ENCODE results near the gene NKTR.

Gene NKTR

GRCh38 chr3:42686832-42687650 lies 86.6 kb downstream of the NKTR start:
- H3K4me1 Mint-ChIP-seq, result no peaks in the 10 kb centered on the region
- H3K4me3 Mint-ChIP-seq, result no peak overlapping the region
- no peaks in the 10 kb centered on the region for H3K36me3 Mint-ChIP-seq
- H3K9me3 Mint-ChIP-seq, result no peaks in the 10 kb centered on the region
- no peak overlapping the region for H3K27ac Mint-ChIP-seq
- H3K27me3 Mint-ChIP-seq, result peaks cover 6% of the 10 kb centered on the region

- no peaks in the 10 kb centered on the region for H3K4me1 Mint-ChIP-seq
Observed at GRCh38 chr3:42688016-42688415, 87.5 kb downstream of the NKTR start.

GRCh38 chr3:42688487-42689420 lies 88.3 kb downstream of the NKTR start:
- Mint-ChIP-seq H3K4me3 (no peak overlapping the region), H3K27ac (no peak overlapping the region), H3K9me3 (no peaks in the 10 kb centered on the region), H3K27me3 (peaks cover 6% of the 10 kb centered on the region), H3K36me3 (no peaks in the 10 kb centered on the region), H3K4me1 (no peaks in the 10 kb centered on the region)

More at GRCh38 chr3:42688016-42688415, 87.5 kb downstream of the NKTR start:
- H3K9me3 Mint-ChIP-seq, result no peaks in the 10 kb centered on the region
- no peak overlapping the region for H3K4me3 Mint-ChIP-seq
- peaks cover 6% of the 10 kb centered on the region for H3K27me3 Mint-ChIP-seq
- no peaks in the 10 kb centered on the region for H3K36me3 Mint-ChIP-seq
- no peak overlapping the region for H3K27ac Mint-ChIP-seq

GRCh38 chr3:42689421-42690014 lies 89.0 kb downstream of the NKTR start:
- Mint-ChIP-seq H3K9me3 (no peaks in the 10 kb centered on the region), H3K27me3 (peaks cover 6% of the 10 kb centered on the region), H3K36me3 (no peaks in the 10 kb centered on the region), H3K4me3 (no peak overlapping the region), H3K4me1 (no peaks in the 10 kb centered on the region), H3K27ac (no peak overlapping the region)

- H3K27ac Mint-ChIP-seq, result no peak overlapping the region
- H3K4me3 Mint-ChIP-seq, result no peak overlapping the region
- H3K9me3 Mint-ChIP-seq, result no peaks in the 10 kb centered on the region
- H3K27me3 Mint-ChIP-seq, result peaks cover 5% of the 10 kb centered on the region
- H3K36me3 Mint-ChIP-seq, result no peaks in the 10 kb centered on the region
- no peaks in the 10 kb centered on the region for H3K4me1 Mint-ChIP-seq
Observed at GRCh38 chr3:42690191-42690590, 89.7 kb downstream of the NKTR start.

GRCh38 chr3:42690766-42691680 lies 90.5 kb downstream of the NKTR start:
- Mint-ChIP-seq H3K4me3 (no peak overlapping the region), H3K27me3 (peaks cover 2% of the 10 kb centered on the region), H3K4me1 (no peaks in the 10 kb centered on the region), H3K9me3 (no peaks in the 10 kb centered on the region), H3K27ac (no peak overlapping the region), H3K36me3 (no peaks in the 10 kb centered on the region)

GRCh38 chr3:42691816-42692666 lies 91.6 kb downstream of the NKTR start:
- Mint-ChIP-seq H3K4me1 (no peaks in the 10 kb centered on the region), H3K9me3 (no peaks in the 10 kb centered on the region), H3K27ac (no peak overlapping the region), H3K36me3 (no peaks in the 10 kb centered on the region), H3K27me3 (peaks cover 2% of the 10 kb centered on the region), H3K4me3 (no peak overlapping the region)

- H3K9me3 Mint-ChIP-seq, result no peaks in the 10 kb centered on the region
Observed at GRCh38 chr3:42692667-42693529, 92.4 kb downstream of the NKTR start.

GRCh38 chr3:42693530-42693930 lies 93.0 kb downstream of the NKTR start:
- Mint-ChIP-seq H3K4me1 (no peaks in the 10 kb centered on the region), H3K9me3 (no peaks in the 10 kb centered on the region), H3K4me3 (no peak overlapping the region)

More at GRCh38 chr3:42692667-42693529, 92.4 kb downstream of the NKTR start:
- H3K4me1 Mint-ChIP-seq, result no peaks in the 10 kb centered on the region
- H3K36me3 Mint-ChIP-seq, result no peaks in the 10 kb centered on the region
- H3K27ac Mint-ChIP-seq, result no peak overlapping the region
- H3K4me3 Mint-ChIP-seq, result no peak overlapping the region
- H3K27me3 Mint-ChIP-seq, result no peaks in the 10 kb centered on the region

GRCh38 chr3:42694366-42694765 lies 93.9 kb downstream of the NKTR start:
- H3K4me1 Mint-ChIP-seq, result no peaks in the 10 kb centered on the region
- H3K9me3 Mint-ChIP-seq, result no peaks in the 10 kb centered on the region
- H3K4me3 Mint-ChIP-seq, result no peak overlapping the region
- no peaks in the 10 kb centered on the region for H3K36me3 Mint-ChIP-seq
- H3K27me3 Mint-ChIP-seq, result no peaks in the 10 kb centered on the region
- no peak overlapping the region for H3K27ac Mint-ChIP-seq

More at GRCh38 chr3:42693530-42693930, 93.0 kb downstream of the NKTR start:
- Mint-ChIP-seq H3K27me3 (no peaks in the 10 kb centered on the region), H3K27ac (no peak overlapping the region), H3K36me3 (no peaks in the 10 kb centered on the region)

- Mint-ChIP-seq H3K27me3 (no peaks in the 10 kb centered on the region), H3K36me3 (no peaks in the 10 kb centered on the region)
Observed at GRCh38 chr3:42696356-42697288, 96.1 kb downstream of the NKTR start.

GRCh38 chr3:42697289-42698051 lies 97.0 kb downstream of the NKTR start:
- H3K4me3 Mint-ChIP-seq, result no peak overlapping the region
- H3K27ac Mint-ChIP-seq, result no peak overlapping the region
- no peaks in the 10 kb centered on the region for H3K9me3 Mint-ChIP-seq
- H3K4me1 Mint-ChIP-seq, result no peaks in the 10 kb centered on the region
- H3K36me3 Mint-ChIP-seq, result no peaks in the 10 kb centered on the region
- H3K27me3 Mint-ChIP-seq, result no peaks in the 10 kb centered on the region

More at GRCh38 chr3:42696356-42697288, 96.1 kb downstream of the NKTR start:
- no peaks in the 10 kb centered on the region for H3K4me1 Mint-ChIP-seq
- H3K9me3 Mint-ChIP-seq, result no peaks in the 10 kb centered on the region
- no peak overlapping the region for H3K4me3 Mint-ChIP-seq
- no peak overlapping the region for H3K27ac Mint-ChIP-seq
